CMK (cell line): ENCODE measurements around the gene LDB3.

Experiments
- DNase-seq: peaks from one replicate; pipeline ENCODE4 v3.0.0-alpha.2; 2010; ENCODE audit warnings: low read depth

Gene LDB3

GRCh38 chr10:86664341-86665217 lies 3.7 kb upstream of the LDB3 start:
- DNase-seq = no peak

GRCh38 chr10:86665218-86665607 lies 3.1 kb upstream of the LDB3 start:
- DNase-seq = no peak

DNA sequence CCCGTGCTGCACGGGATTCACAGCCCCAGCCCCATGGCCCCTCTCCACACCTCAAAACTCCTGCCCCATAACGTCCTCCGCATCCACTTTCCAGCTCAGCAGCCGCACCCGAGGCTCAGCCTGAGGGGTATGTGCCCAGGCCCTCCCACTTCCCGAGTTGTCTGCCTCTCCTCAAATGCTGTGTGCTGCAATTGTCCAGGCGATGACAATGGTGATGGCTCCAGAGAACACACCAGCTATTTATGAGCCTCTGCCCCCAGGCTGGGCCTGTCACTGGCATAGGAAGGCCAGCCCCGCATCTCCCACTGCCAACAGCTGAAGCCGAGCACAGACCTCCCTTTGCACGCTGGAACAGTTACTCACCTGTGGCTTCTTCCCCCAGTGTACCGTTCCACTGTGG lies 2.4 kb upstream of the LDB3 start:
- DNase-seq = no peak

- DNase-seq = no peak
Measured at GRCh38 chr10:86666538-86666937, 1.8 kb upstream of the LDB3 start.

DNA sequence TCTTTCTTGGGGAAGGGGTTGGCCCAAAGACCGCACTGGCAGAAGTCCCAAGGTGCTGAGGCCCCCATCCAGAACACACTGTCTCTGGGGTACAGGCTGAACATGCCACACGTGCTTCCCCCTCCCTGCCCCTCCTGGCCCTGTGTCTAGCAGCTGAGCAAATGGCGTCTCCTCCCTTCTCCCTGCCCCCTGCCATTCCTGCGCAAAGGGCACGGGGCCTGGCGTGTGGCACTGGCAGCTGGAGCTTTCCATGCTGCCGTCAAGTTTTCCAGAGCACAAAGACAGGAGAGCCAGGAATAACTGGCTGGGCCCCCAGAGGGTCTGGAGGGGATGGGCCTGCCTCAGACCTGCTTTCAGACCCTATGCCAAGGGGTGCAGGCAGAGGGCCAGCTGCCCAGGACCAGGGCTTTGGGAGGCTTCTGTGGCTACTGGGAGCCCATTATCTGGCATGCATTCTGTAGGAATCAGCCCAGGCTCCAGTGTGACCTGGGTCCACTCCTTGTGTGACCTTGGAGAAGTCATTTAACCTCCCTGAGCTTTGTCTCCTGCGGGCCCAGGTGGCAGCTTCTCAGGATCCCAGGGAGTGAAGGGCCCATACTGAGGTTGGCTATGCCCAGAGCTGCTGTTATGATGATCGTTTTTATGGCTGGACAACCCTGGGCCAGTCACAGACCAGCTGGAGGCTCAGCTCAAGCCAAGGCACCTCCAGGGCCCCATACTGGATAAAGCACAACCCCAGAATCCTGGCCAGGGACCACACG lies 710 bp upstream of the LDB3 start:
- no peak for DNase-seq

DNA sequence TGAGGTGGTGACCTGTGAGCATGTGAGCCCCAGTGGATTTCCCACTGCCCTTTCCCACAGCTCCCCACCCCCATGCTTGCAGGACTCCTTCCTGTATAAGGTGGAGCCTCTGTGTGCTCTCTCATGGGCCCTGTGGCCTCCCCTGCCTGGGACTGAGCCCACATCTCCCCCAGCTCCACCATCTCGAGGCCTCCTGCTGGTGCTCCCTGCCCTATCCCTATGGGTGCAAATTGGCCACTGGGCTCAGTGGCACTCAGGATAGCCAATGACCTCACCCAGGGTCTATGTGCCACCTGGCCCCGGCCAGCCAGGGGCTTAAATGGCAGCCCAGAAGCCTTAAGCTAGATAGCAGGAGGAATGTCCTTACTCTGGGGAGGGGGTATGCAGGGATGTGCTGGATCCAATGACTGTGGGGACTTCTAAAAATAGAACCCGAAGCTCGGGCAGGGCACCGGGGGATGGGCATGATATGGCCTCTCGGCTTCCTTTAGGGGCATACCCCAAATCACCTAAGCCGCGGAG lies 2.0 kb downstream of the LDB3 start:
- DNase-seq = no peak

DNA sequence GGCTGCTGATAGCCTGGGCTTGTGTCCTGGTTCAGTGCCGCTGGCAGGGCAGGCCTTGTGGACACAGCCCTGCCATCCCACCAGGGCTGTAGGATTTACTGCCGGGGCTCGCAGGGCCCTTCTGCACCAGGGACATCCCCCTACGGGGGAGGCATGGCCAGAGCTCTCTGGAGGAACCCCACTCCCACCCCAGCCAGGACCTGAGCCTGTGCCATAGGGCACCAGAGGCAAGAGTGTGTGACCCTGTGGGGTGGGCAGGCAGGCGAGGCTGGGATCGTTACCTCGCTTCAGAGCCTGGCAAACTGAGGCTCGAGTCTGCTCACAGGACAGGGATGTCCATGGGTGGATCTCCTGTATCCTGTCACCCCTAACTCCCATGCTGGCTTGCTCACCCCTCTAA lies 2.6 kb downstream of the LDB3 start:
- DNase-seq = no peak

- DNase-seq = no peak
Measured at GRCh38 chr10:86671419-86671818, 3.1 kb downstream of the LDB3 start.

GRCh38 chr10:86671985-86672710 lies 3.8 kb downstream of the LDB3 start:
- DNase-seq = no peak

- DNase-seq = no peak
Measured at GRCh38 chr10:86673216-86673826, 5.0 kb downstream of the LDB3 start.

DNA sequence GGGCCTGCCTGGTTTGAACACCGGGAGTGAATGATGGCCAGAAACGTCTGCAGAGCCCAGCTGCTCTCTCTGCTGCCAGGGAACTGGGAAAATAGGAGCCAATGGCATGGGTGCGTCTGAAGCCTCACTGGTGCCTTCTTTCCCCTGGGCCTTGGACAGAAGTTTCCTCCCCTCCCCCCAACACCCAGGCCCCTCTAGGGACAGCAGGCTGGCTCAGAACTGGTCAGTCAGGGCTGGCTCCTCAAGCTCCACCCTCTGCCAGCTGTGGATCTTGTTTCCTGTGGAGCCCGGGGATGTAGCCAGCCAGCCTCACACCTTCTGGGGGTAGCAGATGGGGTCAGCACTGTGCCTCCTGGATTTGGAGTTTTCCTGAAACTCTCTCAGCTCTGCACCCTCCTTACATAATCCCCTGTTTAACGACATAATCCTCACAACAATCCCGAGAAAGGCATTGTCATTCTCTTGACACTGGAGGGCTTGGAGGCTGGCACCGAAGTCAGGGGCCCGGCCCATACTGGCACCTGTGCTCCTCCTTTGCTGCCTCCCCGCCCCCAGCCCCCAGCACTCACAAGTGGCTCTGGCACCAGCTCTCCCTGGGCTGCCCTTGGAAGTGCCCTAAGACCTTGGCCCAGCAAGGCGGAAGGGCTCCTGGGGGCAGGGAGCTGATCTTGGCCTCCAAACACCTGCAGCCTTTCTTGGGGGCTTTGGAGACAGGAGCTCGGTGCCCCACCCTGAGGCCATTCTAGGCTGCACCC lies 5.7 kb downstream of the LDB3 start:
- no peak for DNase-seq

DNA sequence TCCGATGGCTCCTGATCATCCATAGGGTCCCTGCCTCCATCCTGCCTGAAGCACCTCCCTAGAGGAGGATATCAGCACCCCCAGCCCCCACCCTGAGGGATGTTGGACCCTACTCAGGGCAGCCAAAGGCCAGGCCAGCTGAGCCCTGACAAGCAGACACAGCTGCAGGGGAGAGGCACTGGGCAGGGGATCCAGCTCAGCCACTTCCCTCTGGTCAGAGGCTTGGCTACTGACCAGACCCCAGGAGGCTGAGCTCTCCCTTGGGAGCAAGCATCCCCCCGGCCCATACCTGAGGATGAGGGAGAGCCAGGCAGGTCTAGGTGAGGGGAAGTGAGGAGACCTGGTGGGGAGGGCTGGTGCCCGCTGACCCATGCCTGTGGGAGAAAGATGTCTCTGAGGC lies 6.6 kb downstream of the LDB3 start:
- no peak for DNase-seq

GRCh38 chr10:86677374-86677773 lies 9.1 kb downstream of the LDB3 start:
- no peak for DNase-seq

- peak; percentile 3 for DNase-seq
Measured at GRCh38 chr10:86678999-86679792, 10.9 kb downstream of the LDB3 start.

GRCh38 chr10:86681047-86681446 lies 12.7 kb downstream of the LDB3 start:
- DNase-seq = no peak

DNA sequence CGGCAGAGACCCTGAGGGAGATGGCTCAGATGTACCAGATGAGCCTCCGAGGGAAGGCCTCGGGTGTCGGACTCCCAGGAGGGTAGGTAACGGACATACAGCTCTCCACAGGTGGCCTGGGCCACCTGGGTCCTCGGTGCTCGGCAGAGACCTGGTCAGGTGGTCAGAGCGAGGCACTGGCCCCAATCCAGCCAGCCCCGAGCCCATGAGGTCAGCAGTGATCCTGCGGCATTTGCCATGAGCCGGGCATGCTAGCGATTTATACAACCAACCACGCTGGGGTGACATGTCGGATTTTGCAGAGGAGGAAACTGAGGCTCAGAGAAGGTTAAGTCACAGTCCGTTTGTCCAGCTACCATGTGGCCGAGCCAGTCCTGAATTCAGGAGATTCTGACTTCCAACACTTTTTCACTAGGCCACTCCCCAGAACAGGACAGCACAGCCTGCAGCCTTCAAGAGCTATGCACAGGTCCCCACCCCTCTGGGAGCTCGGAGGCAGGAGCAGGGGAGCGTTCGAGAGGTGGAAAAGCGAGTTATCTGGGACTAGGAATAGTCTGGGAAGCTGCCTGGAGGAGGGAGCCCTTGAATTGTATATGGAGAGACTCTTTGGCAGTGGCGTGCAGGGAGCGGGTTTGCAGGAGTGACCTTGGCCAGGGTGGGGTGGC lies 13.5 kb downstream of the LDB3 start:
- DNase-seq = no peak

- DNase-seq = no peak
Measured at GRCh38 chr10:86682675-86683074, 14.4 kb downstream of the LDB3 start.

- no peak for DNase-seq
Measured at GRCh38 chr10:86684331-86685097, 16.2 kb downstream of the LDB3 start.

GRCh38 chr10:86685416-86685815 lies 17.1 kb downstream of the LDB3 start:
- DNase-seq = no peak
